ENCODE results near the gene EGR1. TPM values are rescaled to one million over a fixed set of nuclear protein-coding genes. Genes with fewer than 3 reads are reported as not detected.

EGR1 gene
- total RNA-seq, 2 experiments from 2014 or later = 5.7 to 6.2 TPM

- Mint-ChIP-seq H3K4me1 (ENCODE audit: low read depth) (peaks cover 50% of the 10 kb centered on the region), H3K36me3 (ENCODE audit: low read depth) (peaks cover 20% of the 10 kb centered on the region), H3K27me3 (no peaks in the 10 kb centered on the region), H3K4me3 (peak overlapping the region; percentile 96), H3K27ac (peak overlapping the region; percentile 93), H3K9me3 (no peaks in the 10 kb centered on the region)
- POLR2A ChIA-PET = interaction anchor here (1.3 to 4.0 kb wide), 7 partner anchors 29 to 830 kb away, joined by 4 to 59 read pairs (median 20); partner anchors contain the start of genes ETF1, HSPA9, KDM3B and MATR3
- Histone ChIP-seq H3K36me3 (ENCODE audit: insufficient read depth, low read length) (peaks cover 9% of the 10 kb centered on the region), H3K27ac (ENCODE audit: low read depth in 1 of 2, low read length in 2 of 2) (peak overlapping the region; percentile 89 to 94), H3K4me3 (ENCODE audit: low read length) (peak overlapping the region; percentile 60), H3K9me3 (ENCODE audit: control insufficient read depth in 1 of 2, insufficient read depth in 1 of 2, low read length in 2 of 2) (no peaks in the 10 kb centered on the region), H3K4me1 (ENCODE audit: insufficient read depth, low read length) (peaks cover 60% of the 10 kb centered on the region), H3K27me3 (ENCODE audit: control insufficient read depth in 1 of 2, insufficient read depth in 2 of 2, low read length in 2 of 2) (no peaks in the 10 kb centered on the region)
- intact Hi-C loops (cut with DNase I, micrococcal nuclease) = loop anchor here (1.0 to 10.0 kb wide), 5 partner anchors 39 to 941 kb away; partner anchors contain the start of genes ETF1 (in 1 of the 2), HSPA9 (in 1 of the 2) and SPATA24 (in 1 of the 2)
- CTCF ChIA-PET = interaction anchor here (0.8 to 4.7 kb wide), 12 partner anchors 12 to 112 kb away, joined by 3 to 38 read pairs (median 5); partner anchors contain the start of genes ETF1 and KDM3B
- ATAC-seq (ENCODE audit: poor library complexity) (peak; percentile 51), DNase-seq (peak; percentile 85 to 98 (median 93))
- TF ChIP-seq CTCF (IDR thresholded peaks at IDR 0.05) = peak; percentile 85
Measured at GRCh38 chr5:138464008-138464387, 1.3 kb upstream of the EGR1 start.

GRCh38 chr5:138464388-138465260 is 655 bp upstream of the EGR1 start:
- H3K27ac ChIP-seq (ENCODE audit: low read depth in 1 of 2, low read length in 2 of 2) = peak overlapping the region; percentile 89 to 94
- Mint-ChIP-seq H3K27me3 (no peaks in the 10 kb centered on the region), H3K27ac (peak overlapping the region; percentile 93), H3K4me3 (peak overlapping the region; percentile 96), H3K4me1 (ENCODE audit: low read depth) (peaks cover 43% of the 10 kb centered on the region), H3K36me3 (ENCODE audit: low read depth) (peaks cover 20% of the 10 kb centered on the region), H3K9me3 (no peaks in the 10 kb centered on the region)
- intact Hi-C loops (cut with DNase I, micrococcal nuclease) = loop anchor here (1.0 to 10.0 kb wide), 7 partner anchors 28 to 940 kb away; partner anchors contain the start of genes ETF1 (in 2 of the 2), HSPA9 (in 1 of the 2) and SPATA24 (in 1 of the 2)
- POLR2A ChIA-PET = interaction anchor here (0.7 to 4.0 kb wide), 19 partner anchors 26 to 829 kb away, joined by 3 to 59 read pairs (median 6); partner anchors contain the start of genes BRD8, CDC23, CDC25C and ETF1
- peaks cover 54% of the 10 kb centered on the region for H3K4me1 ChIP-seq (ENCODE audit: insufficient read depth, low read length)
- peak; percentile 37 for TF ChIP-seq CTCF (IDR thresholded peaks at IDR 0.05)
- DNase-seq (peak; percentile 91 to 99 (median 95)), ATAC-seq (ENCODE audit: poor library complexity) (peak; percentile 72)
- peaks cover 9% of the 10 kb centered on the region for H3K36me3 ChIP-seq (ENCODE audit: insufficient read depth, low read length)
- H3K9me3 ChIP-seq (ENCODE audit: control insufficient read depth in 1 of 2, insufficient read depth in 1 of 2, low read length in 2 of 2) = no peaks in the 10 kb centered on the region
- H3K27me3 ChIP-seq (ENCODE audit: control insufficient read depth in 1 of 2, insufficient read depth in 2 of 2, low read length in 2 of 2) = no peaks in the 10 kb centered on the region
- peak overlapping the region; percentile 60 for H3K4me3 ChIP-seq (ENCODE audit: low read length)
- CTCF ChIA-PET = interaction anchor here (0.7 to 4.7 kb wide), 12 partner anchors 14 to 112 kb away, joined by 3 to 38 read pairs (median 5); partner anchors contain the start of genes ETF1 and KDM3B

DNA sequence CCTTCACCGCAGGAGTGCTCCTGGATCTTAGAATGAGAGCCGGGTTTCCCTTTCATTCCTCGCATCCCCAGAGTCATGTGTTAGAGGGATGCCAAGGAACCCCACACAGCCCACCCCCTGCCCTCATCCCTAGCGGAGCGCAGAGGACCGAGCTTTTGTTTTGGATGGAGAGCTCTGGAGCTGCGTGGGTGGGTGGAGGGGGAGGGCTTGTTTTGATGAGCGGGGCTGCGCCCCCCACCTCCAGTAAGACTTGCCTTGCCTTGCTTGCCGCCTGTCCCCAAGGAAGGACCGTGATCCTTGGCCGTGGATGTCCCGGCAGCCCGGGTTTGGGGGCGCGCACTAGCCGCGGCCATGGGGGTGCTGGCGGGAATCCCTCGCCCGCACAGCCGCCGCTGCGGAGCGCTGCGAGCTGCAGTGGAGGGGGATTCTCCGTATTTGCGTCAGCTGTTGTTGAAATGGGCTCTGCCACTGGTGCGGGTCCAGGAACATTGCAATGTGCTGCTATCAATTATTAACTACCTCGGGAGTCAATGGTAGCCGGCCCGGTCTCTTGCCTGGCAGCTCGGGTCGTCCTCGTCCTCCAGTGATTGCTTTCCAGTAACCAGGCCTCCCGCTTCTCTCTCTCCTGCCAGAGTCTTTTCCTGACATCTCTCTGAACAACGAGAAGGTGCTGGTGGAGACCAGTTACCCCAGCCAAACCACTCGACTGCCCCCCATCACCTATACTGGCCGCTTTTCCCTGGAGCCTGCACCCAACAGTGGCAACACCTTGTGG is 1.0 kb downstream of the EGR1 start:
- no peak for TF ChIP-seq CTCF (IDR thresholded peaks at IDR 0.05)
- ChIA-PET POLR2A (interaction anchor here (0.5 to 4.0 kb wide), 10 partner anchors 28 to 828 kb away, joined by 3 to 59 read pairs (median 6); partner anchors contain the start of genes CDC23, CDC25C, ETF1 and HSPA9), CTCF (interaction anchor here (0.5 to 4.7 kb wide), 8 partner anchors 16 to 82 kb away, joined by 3 to 38 read pairs (median 10); partner anchors contain the start of gene ETF1)
- peak in 2 of 14 experiments; percentile 57 to 58 for DNase-seq
- Mint-ChIP-seq H3K4me3 (peak overlapping the region; percentile 96), H3K9me3 (no peaks in the 10 kb centered on the region), H3K36me3 (ENCODE audit: low read depth) (peaks cover 20% of the 10 kb centered on the region), H3K4me1 (ENCODE audit: low read depth) (peaks cover 27% of the 10 kb centered on the region), H3K27me3 (no peaks in the 10 kb centered on the region), H3K27ac (peak overlapping the region; percentile 93)
- no peak for ATAC-seq (ENCODE audit: poor library complexity)
- H3K36me3 ChIP-seq (ENCODE audit: insufficient read depth, low read length) = peaks cover 9% of the 10 kb centered on the region
- H3K27me3 ChIP-seq (ENCODE audit: control insufficient read depth in 1 of 2, insufficient read depth in 2 of 2, low read length in 2 of 2) = no peaks in the 10 kb centered on the region
- H3K27ac ChIP-seq (ENCODE audit: low read depth in 1 of 2, low read length in 2 of 2) = no peak overlapping the region
- peak overlapping the region; percentile 60 for H3K4me3 ChIP-seq (ENCODE audit: low read length)
- intact Hi-C loops (cut with DNase I, micrococcal nuclease) = loop anchor here in 1 of 2 experiments (1.0 to 10.0 kb wide), 3 partner anchors 25 to 938 kb away; partner anchors contain the start of genes HSPA9 and SPATA24
- peaks cover 47% of the 10 kb centered on the region for H3K4me1 ChIP-seq (ENCODE audit: insufficient read depth, low read length)
- no peaks in the 10 kb centered on the region for H3K9me3 ChIP-seq (ENCODE audit: control insufficient read depth in 1 of 2, insufficient read depth in 1 of 2, low read length in 2 of 2)

Measured in CD4-positive, alpha-beta T cell (primary cell).